CD4-positive, alpha-beta T cell (primary cell): Measurements from ENCODE around the gene KRTAP10-10. TPM values are rescaled to one million over a fixed set of nuclear protein-coding genes. Genes with fewer than 3 reads are reported as not detected.

Experiments
- ATAC-seq: fragments of 200-7000 bp; cut with Tn5 transposase; one replicate; pipeline ENCODE4 v1.10.0; 2022; ENCODE audit warnings: mild to moderate bottlenecking; ENCODE audit not compliant: poor library complexity
- CTCF ChIA-PET: fragments of 350-600 bp; sonication (Branson Sonifier 250); formaldehyde crosslinking; loops from one replicate; lab custom pipeline; 2021; ENCODE audit warnings: antibody characterized with exemption, inconsistent platforms; lab: Charles Lee
- POLR2A ChIA-PET: fragments of 350-600 bp; sonication (Branson Sonifier 250); formaldehyde crosslinking; loops from one replicate; lab custom pipeline; 2021; ENCODE audit warnings: antibody characterized with exemption, inconsistent platforms; lab: Charles Lee
- DNase-seq, 14 experiments: peaks; one replicate each; pipeline ENCODE4 v3.0.0-alpha.2; 2013 to 2020; ENCODE audit warnings: mixed read lengths in 2 of 14
- H3K27ac ChIP-seq, 2 donors: one replicate each; pipeline versions ENCODE4 v1.5.1 to v1.7.0; 2013; ENCODE audit warnings: low read length in 2 of 2, low read depth in 1 of 2, mild to moderate bottlenecking in 1 of 2
- H3K27me3 ChIP-seq, 2 experiments: 1 replicate in 1 of 2; 2 replicates in 1 of 2; pipeline versions ENCODE4 v1.6.1 to v1.7.0; 2013; ENCODE audit warnings: low read length in 2 of 2, control low read depth in 1 of 2, mild to moderate bottlenecking in 1 of 2, moderate library complexity in 1 of 2; ENCODE audit not compliant: insufficient read depth in 2 of 2, control insufficient read depth in 1 of 2
- H3K36me3 ChIP-seq: one replicate; pipeline ENCODE4 v1.6.1; 2013; ENCODE audit warnings: low read length, control low read depth; ENCODE audit not compliant: insufficient read depth
- H3K4me1 ChIP-seq: one replicate; pipeline ENCODE4 v1.6.1; 2013; ENCODE audit warnings: low read length, control low read depth; ENCODE audit not compliant: insufficient read depth
- H3K4me3 ChIP-seq: one replicate; pipeline ENCODE4 v1.5.1; 2013; ENCODE audit warnings: mild to moderate bottlenecking, low read length, moderate library complexity
- H3K9me3 ChIP-seq, 2 experiments: 1 replicate in 1 of 2; 2 replicates in 1 of 2; pipeline versions ENCODE4 v1.6.1 to v1.7.0; 2013; ENCODE audit warnings: low read length in 2 of 2, mild to moderate bottlenecking in 2 of 2, control low read depth in 1 of 2, moderate library complexity in 1 of 2; ENCODE audit not compliant: control insufficient read depth in 1 of 2, insufficient read depth in 1 of 2
- H3K27ac Mint-ChIP-seq: one replicate; pipeline ENCODE4 v1.8.0; 2020; ENCODE audit warnings: mixed read lengths
- H3K27me3 Mint-ChIP-seq: one replicate; pipeline ENCODE4 v1.8.0; 2021; ENCODE audit warnings: mixed read lengths
- H3K36me3 Mint-ChIP-seq: one replicate; pipeline ENCODE4 v1.8.0; 2021; ENCODE audit warnings: low read depth, mixed read lengths
- H3K4me1 Mint-ChIP-seq: one replicate; pipeline ENCODE4 v1.8.0; 2021; ENCODE audit warnings: low read depth, mixed read lengths
- H3K4me3 Mint-ChIP-seq: one replicate; pipeline ENCODE4 v1.8.0; 2020; ENCODE audit warnings: mild to moderate bottlenecking, mixed read lengths
- H3K9me3 Mint-ChIP-seq: one replicate; pipeline ENCODE4 v1.8.0; 2020; ENCODE audit warnings: mixed read lengths
- CTCF ChIP-seq: fragments of 200-600 bp; IDR thresholded peaks from one replicate; pipeline ENCODE4 v1.8.0; 2022; ENCODE audit warnings: antibody characterized with exemption, mild to moderate bottlenecking
- intact Hi-C, 2 experiments: fragments of 100-400 bp; cut with DNase I in 1 of 2; cut with micrococcal nuclease in 1 of 2; formaldehyde crosslinking; loops; one replicate each; pipeline versions ENCODE4 v1.15.1 to v1.9.0; 2023 to 2025; cut with DNase I, micrococcal nuclease
- total RNA-seq, 174 experiments: library from RNA in 2 of 174; stranded (reverse) in 2 of 174; gene quantifications; one replicate each; pipeline ENCODE4 v1.2.3 and lab custom pipeline; 2021 to 2026

Gene KRTAP10-10
- total RNA-seq, 2 experiments from 2014 or later = not detected

GRCh38 chr21:44623575-44623974 lies 13.6 kb upstream of the KRTAP10-10 start:
- Mint-ChIP-seq H3K27me3 (no peaks in the 10 kb centered on the region), H3K9me3 (peaks cover 28% of the 10 kb centered on the region), H3K36me3 (peaks cover 51% of the 10 kb centered on the region), H3K4me1 (peaks cover 28% of the 10 kb centered on the region), H3K4me3 (no peak overlapping the region), H3K27ac (no peak overlapping the region)
- no peak for DNase-seq
- H3K36me3 ChIP-seq = no peaks in the 10 kb centered on the region
- H3K4me1 ChIP-seq = peaks cover 36% of the 10 kb centered on the region
- H3K27me3 ChIP-seq = no peaks in the 10 kb centered on the region
- no peak overlapping the region for H3K4me3 ChIP-seq
- CTCF ChIA-PET = no interaction called here
- no peak overlapping the region for H3K27ac ChIP-seq
- H3K9me3 ChIP-seq = peaks cover 15 to 27% of the 10 kb centered on the region in 2 experiments
- no peak for TF ChIP-seq CTCF
- ATAC-seq = no peak
- intact Hi-C loops = no loop called here
- POLR2A ChIA-PET = no interaction called here

- intact Hi-C loops = no loop called here
- peaks cover 22% of the 10 kb centered on the region for H3K9me3 Mint-ChIP-seq
- no peak overlapping the region for H3K27ac ChIP-seq
- H3K4me3 Mint-ChIP-seq = no peak overlapping the region
- peaks cover 46% of the 10 kb centered on the region for H3K4me1 ChIP-seq
- peaks cover 24 to 36% of the 10 kb centered on the region in 2 experiments for H3K9me3 ChIP-seq
- CTCF ChIA-PET = no interaction called here
- ATAC-seq (no peak), DNase-seq (no peak)
- no peak overlapping the region for H3K4me3 ChIP-seq
- no peaks in the 10 kb centered on the region for H3K27me3 Mint-ChIP-seq
- H3K27me3 ChIP-seq = no peaks in the 10 kb centered on the region
- no peak overlapping the region for H3K27ac Mint-ChIP-seq
- peaks cover 23% of the 10 kb centered on the region for H3K4me1 Mint-ChIP-seq
- no peaks in the 10 kb centered on the region for H3K36me3 ChIP-seq
- POLR2A ChIA-PET = no interaction called here
- peaks cover 43% of the 10 kb centered on the region for H3K36me3 Mint-ChIP-seq
- no peak for TF ChIP-seq CTCF
These were observed 11.4 kb upstream of the KRTAP10-10 start for GRCh38 chr21:44625756-44626155.

- Histone ChIP-seq H3K4me1 (peaks cover 47% of the 10 kb centered on the region), H3K36me3 (no peaks in the 10 kb centered on the region), H3K4me3 (no peak overlapping the region), H3K27ac (no peak overlapping the region), H3K9me3 (peaks cover 29 to 37% of the 10 kb centered on the region in 2 experiments), H3K27me3 (no peaks in the 10 kb centered on the region)
- Mint-ChIP-seq H3K27me3 (no peaks in the 10 kb centered on the region), H3K9me3 (peaks cover 21% of the 10 kb centered on the region), H3K4me3 (no peak overlapping the region), H3K27ac (no peak overlapping the region), H3K4me1 (peaks cover 25% of the 10 kb centered on the region), H3K36me3 (peaks cover 45% of the 10 kb centered on the region)
- DNase-seq = peak in 1 of 14 experiments; percentile 68
- intact Hi-C loops = no loop called here
- no peak for TF ChIP-seq CTCF
- POLR2A ChIA-PET = no interaction called here
- CTCF ChIA-PET = no interaction called here
- no peak for ATAC-seq
These were observed 10.9 kb upstream of the KRTAP10-10 start for GRCh38 chr21:44626262-44626661.
